Stimulated activated CD8-positive, alpha-beta memory T cell treated with anti-CD3 and anti-CD28 coated beads, Interleukin-12 subunit alpha, Interleukin-12 subunit beta, amount 100 ng/mL, for 4 hours (primary cell): ENCODE data around the gene SH3RF2.
"Not testable (repeated sequence)": the region's sequence is repeated elsewhere in the genome, so short reads cannot be mapped to it uniquely, and the experiment has no call there.

Experiments used
- DNase-seq: peaks from one replicate; pipeline ENCODE4 v3.0.0-alpha.2; 2020; ENCODE audit warnings: low read depth

The SH3RF2 gene

GRCh38 chr5:146079695-146080373, 143.5 kb downstream of the SH3RF2 start:
- no peak for DNase-seq

- no peak for DNase-seq
Measured at GRCh38 chr5:146081556-146081955, 145.2 kb downstream of the SH3RF2 start.

GRCh38 chr5:146082798-146083197, 146.4 kb downstream of the SH3RF2 start:
- no peak for DNase-seq

- DNase-seq, result no peak
Measured at GRCh38 chr5:146084376-146084775, 148.0 kb downstream of the SH3RF2 start.

GRCh38 chr5:146088098-146088497, 151.7 kb downstream of the SH3RF2 start:
- no peak for DNase-seq

- DNase-seq, result no peak
Measured at GRCh38 chr5:146089287-146089686, 152.9 kb downstream of the SH3RF2 start.

GRCh38 chr5:146091881-146092280, 155.5 kb downstream of the SH3RF2 start:
- no peak for DNase-seq

- no peak for DNase-seq
Measured at GRCh38 chr5:146098047-146098446, 161.7 kb downstream of the SH3RF2 start.

- DNase-seq, result no peak
Measured at GRCh38 chr5:146101646-146102045, 165.3 kb downstream of the SH3RF2 start.

- no peak for DNase-seq
Measured at GRCh38 chr5:146103594-146103993, 167.2 kb downstream of the SH3RF2 start.

- DNase-seq, result no peak
Measured at GRCh38 chr5:146105477-146105876, 169.1 kb downstream of the SH3RF2 start, which contains the start of gene PLAC8L1. Gene PLAC8L1, minus strand, starts transcription at chr5:146105577. Its CDS starts 1,266 bp downstream, at chr5:146104311.

GRCh38 chr5:146107901-146108300, 171.5 kb downstream of the SH3RF2 start:
- no peak for DNase-seq

- not testable (repeated sequence) for DNase-seq
Measured at GRCh38 chr5:146108870-146109269, 172.5 kb downstream of the SH3RF2 start.

- DNase-seq, result no peak
Measured at GRCh38 chr5:146109379-146109778, 173.0 kb downstream of the SH3RF2 start.

- no peak for DNase-seq
Measured at GRCh38 chr5:146111409-146111808, 175.0 kb downstream of the SH3RF2 start.

GRCh38 chr5:146112476-146112875, 176.1 kb downstream of the SH3RF2 start:
- no peak for DNase-seq
